Chondrocyte (in vitro differentiated cells): ENCODE data around the gene PPP1CC. TPM values are rescaled to one million over a fixed set of nuclear protein-coding genes. Genes with fewer than 3 reads are reported as not detected.

Experiments used
- DNase-seq: peaks from one replicate; pipeline ENCODE4 v3.0.0; 2021; ENCODE audit warnings: mixed read lengths, low spot score
- H3K27ac Mint-ChIP-seq: one replicate; pipeline ENCODE4 v1.8.0; 2021; ENCODE audit warnings: mild to moderate bottlenecking, moderate library complexity, mixed read lengths; ENCODE audit not compliant: unreplicated experiment
- H3K27me3 Mint-ChIP-seq: 2 replicates; pipeline ENCODE4 v1.8.0; 2021; ENCODE audit warnings: low read depth, mixed read lengths
- H3K36me3 Mint-ChIP-seq: 2 replicates; pipeline ENCODE4 v1.8.0; 2021; ENCODE audit warnings: low read depth, mixed read lengths
- H3K4me1 Mint-ChIP-seq: 2 replicates; pipeline ENCODE4 v1.8.0; 2021; ENCODE audit warnings: low read depth, mild to moderate bottlenecking, mixed read lengths
- H3K4me3 Mint-ChIP-seq: one replicate; pipeline ENCODE4 v1.8.0; 2021; ENCODE audit warnings: mild to moderate bottlenecking, moderate library complexity, mixed read lengths; ENCODE audit not compliant: unreplicated experiment
- H3K9me3 Mint-ChIP-seq: 2 replicates; pipeline ENCODE4 v1.8.0; 2021; ENCODE audit warnings: low read depth, mixed read lengths
- total RNA-seq: library from RNA; stranded (reverse); gene quantifications from 3 replicates; pipeline ENCODE4 v1.2.1, GENCODE V29; 2021
- TF ChIP-seq, protein P1 (sequence below): fragments of 200-600 bp; sonication (generic); IDR thresholded peaks from 2 replicates; pipeline ENCODE4 v1.5.0; 2021; ENCODE audit warnings: antibody characterized with exemption, mild to moderate bottlenecking, moderate library complexity

The PPP1CC gene
- total RNA-seq, 1 donor from 2014 or later: 82.5 TPM

DNA sequence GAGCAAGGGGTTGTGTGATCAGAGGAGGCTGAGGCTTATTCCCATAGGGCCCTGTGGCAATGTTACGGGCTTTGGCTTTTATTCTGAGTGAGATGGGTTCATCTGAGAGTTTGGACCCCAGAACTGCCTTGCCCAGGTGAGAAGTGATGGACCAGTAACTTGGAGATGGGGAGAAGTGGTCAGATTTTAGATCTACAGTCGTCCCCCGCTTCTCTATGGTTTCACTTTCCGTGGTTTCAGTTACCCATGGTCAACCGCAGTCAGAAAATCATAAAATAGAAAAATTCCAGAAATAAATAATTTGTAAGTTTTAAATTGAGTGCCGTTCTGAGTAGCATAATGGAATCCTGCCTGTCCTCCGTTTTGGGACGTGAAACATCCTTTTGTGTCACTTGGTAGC is 40.2 kb upstream of the PPP1CC start:
- Mint-ChIP-seq H3K4me3 (no peak overlapping the region), H3K9me3 (no peaks in the 10 kb centered on the region), H3K27me3 (peaks cover 14% of the 10 kb centered on the region), H3K4me1 (no peaks in the 10 kb centered on the region), H3K27ac (no peak overlapping the region), H3K36me3 (no peaks in the 10 kb centered on the region)
- TF ChIP-seq, protein P1, sequence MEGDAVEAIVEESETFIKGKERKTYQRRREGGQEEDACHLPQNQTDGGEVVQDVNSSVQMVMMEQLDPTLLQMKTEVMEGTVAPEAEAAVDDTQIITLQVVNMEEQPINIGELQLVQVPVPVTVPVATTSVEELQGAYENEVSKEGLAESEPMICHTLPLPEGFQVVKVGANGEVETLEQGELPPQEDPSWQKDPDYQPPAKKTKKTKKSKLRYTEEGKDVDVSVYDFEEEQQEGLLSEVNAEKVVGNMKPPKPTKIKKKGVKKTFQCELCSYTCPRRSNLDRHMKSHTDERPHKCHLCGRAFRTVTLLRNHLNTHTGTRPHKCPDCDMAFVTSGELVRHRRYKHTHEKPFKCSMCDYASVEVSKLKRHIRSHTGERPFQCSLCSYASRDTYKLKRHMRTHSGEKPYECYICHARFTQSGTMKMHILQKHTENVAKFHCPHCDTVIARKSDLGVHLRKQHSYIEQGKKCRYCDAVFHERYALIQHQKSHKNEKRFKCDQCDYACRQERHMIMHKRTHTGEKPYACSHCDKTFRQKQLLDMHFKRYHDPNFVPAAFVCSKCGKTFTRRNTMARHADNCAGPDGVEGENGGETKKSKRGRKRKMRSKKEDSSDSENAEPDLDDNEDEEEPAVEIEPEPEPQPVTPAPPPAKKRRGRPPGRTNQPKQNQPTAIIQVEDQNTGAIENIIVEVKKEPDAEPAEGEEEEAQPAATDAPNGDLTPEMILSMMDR: no peak
- DNase-seq: no peak

DNA sequence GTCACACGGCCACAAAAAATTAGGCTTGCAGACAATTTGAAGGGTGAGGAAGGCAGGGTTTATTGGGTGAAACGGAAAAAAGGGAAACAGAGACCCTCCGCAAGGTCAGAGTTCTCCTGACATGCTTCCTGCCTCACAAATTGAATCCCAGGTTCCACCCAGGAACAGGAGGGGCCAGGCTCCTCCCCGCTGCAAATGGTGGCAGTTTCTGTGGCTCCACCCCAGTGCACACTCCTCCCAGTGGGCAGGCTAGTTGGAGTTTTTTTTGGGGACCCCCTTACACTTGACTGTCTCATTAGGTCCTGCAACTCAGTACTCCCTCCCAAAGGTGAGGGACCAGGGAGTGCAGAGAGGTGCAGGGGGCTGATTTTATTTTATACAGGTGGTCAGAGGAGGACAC is 39.4 kb upstream of the PPP1CC start:
- Mint-ChIP-seq H3K27me3 (peaks cover 14% of the 10 kb centered on the region), H3K27ac (no peak overlapping the region), H3K9me3 (no peaks in the 10 kb centered on the region), H3K4me3 (no peak overlapping the region), H3K4me1 (no peaks in the 10 kb centered on the region), H3K36me3 (no peaks in the 10 kb centered on the region)
- TF ChIP-seq, protein P1: no peak
- no peak for DNase-seq

DNA sequence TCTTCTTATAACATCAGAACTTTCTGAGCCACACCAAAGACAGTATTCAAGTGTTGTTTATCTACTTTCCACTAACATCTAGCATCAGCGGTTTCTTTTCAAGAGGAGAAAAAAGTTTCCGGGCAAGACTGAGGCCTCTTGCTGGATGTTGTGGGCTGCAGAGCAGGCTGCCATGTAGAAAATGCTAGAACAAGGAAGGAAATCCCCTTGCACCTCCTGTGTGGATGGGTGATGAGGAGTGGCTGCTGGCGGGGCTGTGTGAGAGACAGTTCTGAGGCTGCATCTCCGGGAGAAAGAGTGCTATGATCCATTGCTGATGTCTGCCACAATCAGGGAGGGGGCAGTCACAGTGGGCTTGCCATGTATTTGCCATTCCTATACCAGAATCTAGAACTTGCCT is 37.8 kb upstream of the PPP1CC start:
- H3K9me3 Mint-ChIP-seq: no peaks in the 10 kb centered on the region
- H3K36me3 Mint-ChIP-seq: no peaks in the 10 kb centered on the region
- peak overlapping the region; percentile 17 for H3K27ac Mint-ChIP-seq
- H3K4me1 Mint-ChIP-seq: no peaks in the 10 kb centered on the region
- H3K4me3 Mint-ChIP-seq: no peak overlapping the region
- no peak for DNase-seq
- peaks cover 14% of the 10 kb centered on the region for H3K27me3 Mint-ChIP-seq
- TF ChIP-seq, protein P1: no peak

DNA sequence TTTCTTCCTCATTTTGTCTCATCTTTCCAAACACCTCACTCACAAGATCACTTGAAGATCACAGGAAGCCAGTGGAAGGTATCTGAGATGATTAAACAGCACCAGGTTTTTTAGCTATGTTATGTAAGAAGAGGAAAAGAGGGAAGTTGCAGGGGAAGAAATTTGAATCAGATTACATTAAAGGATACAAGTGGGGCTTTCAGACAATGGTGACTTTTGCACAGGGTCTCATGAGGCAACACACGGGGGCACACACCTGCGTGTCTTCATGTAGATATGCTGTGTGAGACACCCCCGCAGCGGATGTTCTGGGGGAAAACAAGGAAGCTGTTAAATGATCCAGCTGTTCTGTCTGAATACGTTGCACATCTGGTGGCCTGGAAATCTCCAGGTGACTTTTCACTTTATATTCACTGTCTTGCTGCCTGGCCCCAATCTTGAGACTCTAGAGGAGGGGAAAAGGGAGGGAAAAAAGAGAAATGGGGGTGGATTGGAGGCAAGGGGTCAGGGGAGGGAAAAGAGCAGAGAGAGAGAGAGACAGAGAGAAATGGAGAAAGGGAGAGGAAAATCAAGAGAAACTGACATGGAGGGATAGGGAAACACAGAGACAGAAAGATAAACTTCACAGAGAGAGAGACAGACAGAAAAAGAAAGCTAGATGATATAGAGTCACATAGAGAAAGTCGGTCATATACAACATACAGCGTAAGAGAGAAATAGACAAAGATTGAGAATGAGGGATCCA is 36.3 kb upstream of the PPP1CC start:
- DNase-seq: no peak

DNA sequence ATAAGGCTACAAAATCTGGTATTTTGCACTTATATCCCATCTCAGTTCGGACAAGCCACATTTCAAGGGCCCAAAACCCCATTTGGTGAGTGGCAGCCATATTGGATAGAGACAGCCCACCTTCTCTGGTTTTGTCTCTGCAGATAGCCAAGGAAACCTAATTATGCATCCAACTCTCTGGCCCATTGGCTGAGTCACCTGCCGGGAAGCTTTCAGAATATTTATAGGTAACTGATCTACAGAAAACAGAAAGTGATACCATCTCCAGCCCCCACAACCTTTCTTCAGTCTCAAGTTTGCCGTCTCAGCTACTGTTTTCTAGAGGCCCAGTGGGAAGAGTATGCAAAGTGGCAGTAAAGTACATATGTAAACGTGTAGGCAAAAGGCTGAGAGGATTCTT is 33.7 kb upstream of the PPP1CC start:
- Mint-ChIP-seq H3K4me3 (no peak overlapping the region), H3K9me3 (no peaks in the 10 kb centered on the region), H3K27me3 (peaks cover 8% of the 10 kb centered on the region), H3K4me1 (no peaks in the 10 kb centered on the region), H3K36me3 (peaks cover 2% of the 10 kb centered on the region), H3K27ac (no peak overlapping the region)
- DNase-seq: no peak
- TF ChIP-seq, protein P1: no peak

More for the DNA sequence above, 36.3 kb upstream of the PPP1CC start:
- Mint-ChIP-seq H3K9me3 (no peaks in the 10 kb centered on the region), H3K4me1 (no peaks in the 10 kb centered on the region), H3K4me3 (no peak overlapping the region), H3K27ac (no peak overlapping the region), H3K36me3 (no peaks in the 10 kb centered on the region), H3K27me3 (peaks cover 14% of the 10 kb centered on the region)
- TF ChIP-seq, protein P1: no peak
